Measurements from ENCODE around the gene P2RX6.
"Not testable (repeated sequence)": the region's sequence is repeated elsewhere in the genome, so short reads cannot be mapped to it uniquely, and the experiment has no call there.

Gene P2RX6

GRCh38 chr22:20995329-20996030 lies 19.5 kb upstream of the P2RX6 start:
- no peak for DNase-seq

DNA sequence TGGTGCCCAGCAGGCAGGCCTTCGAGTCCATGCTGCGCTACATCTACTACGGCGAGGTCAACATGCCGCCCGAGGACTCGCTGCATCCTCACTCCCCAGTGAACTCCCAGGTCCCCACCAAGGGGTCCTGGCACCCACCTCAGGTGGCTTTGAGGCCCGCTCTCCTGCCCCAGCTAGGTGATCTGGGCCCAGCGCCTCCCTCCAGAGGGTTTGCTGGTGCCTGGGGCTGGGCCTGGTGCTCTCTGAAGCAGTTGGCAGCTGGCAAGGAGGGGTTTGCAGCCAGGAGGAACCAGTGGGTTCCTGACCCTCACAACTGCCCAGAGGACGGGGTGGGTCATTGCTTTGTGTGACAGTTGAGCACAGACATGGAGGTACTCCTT lies 18.9 kb upstream of the P2RX6 start:
- DNase-seq = no peak

- DNase-seq = no peak
These were observed 18.1 kb upstream of the P2RX6 start for GRCh38 chr22:20996598-20997535.

DNA sequence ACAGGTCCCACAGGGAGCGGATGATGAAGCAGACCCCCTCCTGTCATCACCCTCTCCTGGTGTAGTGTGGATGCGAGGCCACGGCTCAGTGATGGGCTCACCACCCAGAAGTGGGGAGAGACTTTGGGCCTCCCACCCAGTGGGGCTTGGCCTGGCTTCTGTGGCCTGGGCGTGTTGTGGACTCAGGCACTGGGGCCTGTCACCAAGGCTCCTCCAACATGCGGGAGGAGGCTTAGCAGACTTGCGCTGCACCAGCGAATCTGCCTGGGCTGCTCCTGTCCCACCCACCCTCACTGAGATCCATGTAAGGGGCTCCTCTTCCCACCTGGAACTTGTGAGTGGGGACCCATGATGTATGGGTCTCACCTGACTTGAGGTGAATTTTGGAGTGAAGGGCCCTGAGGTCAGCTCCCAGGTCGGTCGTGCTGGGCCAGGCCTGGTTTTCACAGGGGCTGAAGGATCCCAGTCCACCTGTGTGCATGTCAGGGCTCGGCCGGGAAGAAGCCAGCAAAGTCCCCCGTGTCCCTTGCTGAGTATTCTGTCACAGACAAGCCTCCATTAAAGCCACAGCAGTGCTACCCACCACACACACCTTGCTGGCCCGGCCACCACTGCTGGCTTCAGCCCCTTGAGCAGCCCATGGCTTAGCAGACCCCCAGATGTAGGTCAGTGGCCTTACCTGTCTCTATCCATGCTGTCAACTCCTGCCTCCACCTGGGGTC lies 17.3 kb upstream of the P2RX6 start:
- DNase-seq = no peak

DNA sequence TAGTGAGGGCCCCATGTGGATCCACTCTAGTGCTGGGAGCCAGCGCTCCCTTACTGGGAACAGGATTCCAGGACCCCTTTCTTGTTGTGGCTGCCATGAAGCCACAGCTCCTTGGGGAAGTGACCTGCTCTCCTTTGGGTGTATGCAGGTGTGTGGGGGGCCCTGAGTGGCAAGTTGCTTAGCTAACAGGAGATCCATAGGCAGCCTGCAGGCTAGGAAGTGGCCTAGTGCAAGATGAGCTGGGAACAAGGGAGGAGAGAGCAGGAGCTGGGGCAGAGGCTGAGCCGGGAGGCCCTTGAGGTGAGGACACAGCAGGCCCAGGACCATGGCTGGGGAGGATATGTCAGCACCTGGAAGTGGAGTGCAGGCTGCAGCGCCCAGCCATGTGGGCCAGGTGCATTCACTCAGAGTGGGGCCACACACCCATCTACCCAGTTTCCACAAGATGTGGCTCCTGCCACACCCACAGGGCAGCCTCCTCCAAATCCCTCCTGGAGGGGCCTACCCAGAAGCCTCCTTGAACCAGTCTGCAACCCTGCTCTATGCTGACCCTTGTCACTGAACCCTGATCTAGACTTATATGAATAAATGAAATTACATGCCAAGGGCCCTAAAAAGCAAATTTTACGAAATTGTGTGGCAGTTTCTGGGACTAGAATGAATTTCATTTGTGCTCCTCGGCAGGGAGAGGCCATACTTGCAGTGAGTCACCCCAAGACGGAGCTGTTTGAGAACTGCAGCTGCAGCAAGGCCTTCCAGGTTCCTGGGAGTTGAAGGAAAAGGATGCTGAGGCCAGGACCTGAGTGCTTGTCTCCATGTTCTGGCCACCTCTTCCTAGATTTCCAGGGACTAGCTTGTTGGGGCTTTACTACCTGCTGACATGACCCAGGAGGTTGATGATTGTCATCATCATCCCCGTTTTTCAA lies 16.3 kb upstream of the P2RX6 start:
- DNase-seq = no peak

DNA sequence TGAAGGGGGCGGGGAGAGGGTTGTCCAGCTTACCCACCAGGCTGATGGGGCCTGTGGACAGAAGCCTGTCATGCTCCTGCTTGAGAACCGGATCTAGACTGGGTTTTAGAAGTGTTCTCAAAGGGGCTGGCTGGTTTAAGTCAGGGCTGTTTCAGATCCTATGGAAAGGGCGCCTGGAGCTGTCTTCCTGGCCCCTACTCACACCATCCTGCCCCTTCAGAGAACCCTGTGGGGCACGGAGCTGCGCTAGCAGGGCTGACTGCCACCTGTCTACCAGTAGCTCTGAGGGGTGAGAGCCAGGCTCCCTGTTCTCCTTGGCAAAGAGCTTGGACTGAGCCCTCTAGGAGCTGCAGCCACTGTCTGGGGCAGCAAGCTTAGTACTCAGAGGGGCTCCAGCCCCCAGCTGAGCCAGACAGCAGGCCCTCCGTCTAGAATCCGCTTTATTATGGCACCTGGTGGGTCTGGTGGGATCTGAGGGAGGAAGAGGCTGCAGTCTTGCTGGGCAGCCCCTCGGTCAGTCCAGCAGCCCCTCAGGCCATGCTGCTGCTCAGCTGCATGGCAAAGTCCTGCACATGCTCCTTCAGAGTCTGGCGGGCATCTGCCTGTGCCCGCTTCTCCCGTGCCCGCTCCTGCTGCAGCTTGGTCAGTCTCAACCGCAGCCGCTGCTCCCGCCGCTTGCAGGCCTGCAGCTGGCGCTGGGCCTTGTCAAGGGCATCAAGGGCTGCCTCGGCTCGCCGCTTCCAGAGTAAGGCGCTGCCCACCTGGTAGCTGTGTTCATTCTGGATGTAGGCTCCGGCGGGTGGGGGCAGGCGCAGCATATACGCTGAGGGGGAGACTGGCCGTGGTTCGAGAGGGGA lies 15.4 kb upstream of the P2RX6 start:
- no peak for DNase-seq

DNA sequence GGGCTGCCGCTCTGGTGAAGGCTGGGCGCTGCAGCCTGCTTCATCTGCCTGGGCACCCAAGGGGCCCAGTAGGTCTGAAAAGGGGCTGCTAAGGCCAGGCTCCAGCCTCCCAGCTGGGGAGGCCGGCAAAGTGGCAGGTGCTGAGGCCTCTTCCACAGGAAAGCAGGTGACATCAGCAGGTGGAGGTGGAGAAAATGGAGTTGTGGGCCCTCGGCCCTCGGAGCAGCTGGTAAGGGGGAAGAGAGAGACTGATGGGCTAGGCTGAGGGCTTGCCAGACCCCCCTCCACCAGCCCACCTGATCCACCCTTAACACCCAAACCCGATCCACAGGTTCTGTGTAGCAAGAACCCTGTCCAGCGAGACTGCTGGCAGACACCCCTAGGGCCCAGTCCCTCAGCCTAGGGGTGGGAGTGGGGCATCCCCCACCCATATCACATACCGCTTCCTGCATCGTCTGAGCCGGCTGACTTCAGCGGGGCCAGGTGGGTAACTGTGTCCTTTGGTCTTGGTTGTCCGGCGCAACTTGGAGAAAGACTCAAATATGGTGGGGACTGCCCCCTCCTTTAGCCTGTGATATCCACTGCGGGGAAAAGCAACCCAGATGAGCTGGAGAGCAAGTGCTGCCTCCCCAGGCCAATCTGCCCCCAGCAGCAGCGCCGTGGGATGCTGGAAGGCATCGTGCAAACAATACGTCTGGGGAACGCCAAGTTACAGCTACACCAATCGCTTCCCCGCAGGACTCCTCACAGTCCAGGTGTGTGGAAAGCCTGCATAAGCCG lies 14.6 kb upstream of the P2RX6 start:
- no peak for DNase-seq

GRCh38 chr22:21000987-21001600 lies 13.9 kb upstream of the P2RX6 start:
- DNase-seq = no peak

DNA sequence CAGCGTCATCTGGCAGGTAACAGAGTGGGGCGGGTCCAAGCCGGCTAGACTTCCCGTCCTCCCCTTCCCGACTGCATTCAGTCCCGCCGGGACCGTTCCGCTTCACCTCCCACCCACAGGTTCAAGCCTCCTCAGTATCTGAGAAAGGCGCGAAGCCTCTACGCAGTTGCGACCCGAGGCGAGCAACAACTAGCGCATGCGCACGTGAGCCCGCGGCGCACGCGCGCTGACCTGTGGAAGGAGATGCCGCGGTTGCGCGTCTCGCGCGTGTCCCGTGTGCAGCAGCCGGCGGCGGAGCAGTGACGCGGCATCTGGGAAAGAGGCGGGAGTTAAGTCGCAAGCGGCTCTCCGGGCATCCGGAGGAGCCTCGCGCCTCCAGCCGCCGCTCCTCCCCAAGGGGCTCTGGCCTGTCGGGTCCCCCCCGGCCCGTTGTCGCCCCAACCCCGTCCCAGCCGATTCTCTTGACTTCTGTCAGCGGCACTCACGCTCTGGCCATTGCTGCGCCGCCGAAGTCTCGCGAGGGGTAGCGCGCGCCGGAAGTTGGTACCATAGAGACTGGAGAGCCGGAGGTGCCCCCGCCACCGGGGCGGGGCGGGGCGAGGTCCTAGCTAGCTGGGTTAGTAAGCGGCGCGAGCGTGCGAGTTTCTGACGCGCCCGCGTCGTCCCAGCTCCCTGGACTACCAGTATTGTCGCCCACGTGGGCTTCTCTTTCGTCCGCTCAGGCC lies 13.2 kb upstream of the P2RX6 start, which contains the start of gene THAP7:
Gene THAP7 (minus strand): TSS at position 518 of the 725 bp plus-strand sequence. CDS start 207 bp downstream, at position 311.
- DNase-seq = peak; percentile 97 to 99

GRCh38 chr22:21003782-21004181 lies 11.2 kb upstream of the P2RX6 start:
- no peak for DNase-seq

DNA sequence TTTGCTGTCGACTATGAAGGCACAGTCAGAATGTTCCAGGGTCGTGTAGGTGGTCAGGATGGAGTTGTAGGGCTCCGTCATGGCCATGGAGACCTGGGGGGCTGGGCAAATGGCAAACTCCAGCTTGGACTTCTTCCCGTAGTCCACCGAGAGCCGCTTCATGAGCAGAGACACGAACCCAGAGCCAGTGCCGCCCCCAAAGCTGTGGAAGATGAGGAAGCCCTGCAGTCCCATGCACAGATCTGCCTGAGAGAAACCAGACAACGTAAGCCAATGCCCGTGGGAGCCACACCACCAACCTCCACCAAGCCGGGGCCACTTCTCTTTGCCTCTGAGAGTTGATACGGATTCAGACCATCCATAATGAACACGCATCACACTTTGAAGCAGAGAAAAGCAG lies 5.8 kb upstream of the P2RX6 start:
- not testable (repeated sequence) for DNase-seq

DNA sequence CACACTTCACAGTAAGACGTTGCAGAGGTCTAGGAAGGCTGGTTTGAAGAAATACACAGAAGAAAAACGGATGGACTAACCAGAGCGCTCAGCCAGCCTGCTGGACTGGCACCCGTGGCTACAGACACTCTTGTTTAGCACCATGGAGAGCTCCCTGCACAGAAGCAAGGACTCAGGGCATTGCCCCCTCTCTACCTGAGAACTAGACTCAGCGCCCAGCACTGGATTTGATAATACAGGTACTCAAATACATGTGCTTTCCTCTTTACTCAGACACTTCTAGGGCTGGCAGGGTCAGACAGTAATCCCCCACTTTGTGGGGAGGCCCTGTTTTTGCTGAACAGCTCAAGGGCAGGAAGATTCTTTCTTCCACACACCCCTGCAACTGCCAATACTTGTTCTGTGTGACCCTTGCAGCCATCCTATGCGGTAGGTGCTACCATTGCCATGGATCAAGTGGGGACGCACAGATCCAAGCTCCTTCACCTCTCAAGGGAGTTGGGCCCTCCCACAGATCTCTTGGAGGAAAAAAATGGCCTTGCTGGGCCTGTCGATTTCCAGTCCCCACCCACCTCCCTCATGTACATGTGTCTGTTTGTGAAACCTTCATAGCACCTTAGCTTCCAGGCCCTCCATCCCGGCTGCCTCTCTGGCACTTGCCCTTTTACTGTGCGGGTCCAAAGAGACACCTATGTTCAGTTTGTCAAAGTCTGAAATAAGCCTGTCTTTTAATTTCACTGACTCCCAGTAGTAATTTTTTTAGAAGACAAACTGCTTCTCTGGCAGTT lies 5.1 kb upstream of the P2RX6 start:
- no peak for DNase-seq

DNA sequence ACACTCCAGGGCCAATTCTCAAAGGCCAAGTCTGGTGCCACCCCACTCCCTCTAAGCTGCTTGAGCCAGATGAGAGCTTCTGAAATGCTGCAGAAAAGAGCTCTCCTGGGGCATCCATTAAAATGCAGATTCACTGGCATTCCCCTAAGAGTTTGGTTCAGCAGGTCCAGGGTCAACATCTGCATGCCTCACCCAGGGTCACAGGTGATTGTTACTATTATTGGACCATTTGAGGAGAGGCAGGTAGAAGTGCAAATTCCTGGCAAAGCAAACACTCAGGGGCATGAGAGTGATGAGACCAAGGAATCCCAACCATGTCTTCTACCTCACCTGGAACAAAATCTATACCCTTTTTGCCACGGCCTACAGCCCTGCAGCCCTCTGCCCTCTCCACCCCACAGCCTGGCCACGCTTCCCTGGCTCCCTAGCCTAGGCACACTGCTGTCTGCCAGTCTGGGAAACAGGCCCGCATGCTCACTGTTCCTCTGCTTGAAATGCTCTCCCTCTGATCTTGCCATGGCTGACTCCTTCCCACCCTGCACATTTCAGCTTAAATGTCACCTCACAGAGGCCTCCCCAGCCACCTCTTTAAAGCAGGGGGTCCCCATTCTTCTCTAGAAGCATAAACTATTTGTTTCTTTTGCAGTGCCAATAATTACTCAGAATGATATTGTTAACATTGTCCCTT lies 4.4 kb upstream of the P2RX6 start:
- DNase-seq = no peak

DNA sequence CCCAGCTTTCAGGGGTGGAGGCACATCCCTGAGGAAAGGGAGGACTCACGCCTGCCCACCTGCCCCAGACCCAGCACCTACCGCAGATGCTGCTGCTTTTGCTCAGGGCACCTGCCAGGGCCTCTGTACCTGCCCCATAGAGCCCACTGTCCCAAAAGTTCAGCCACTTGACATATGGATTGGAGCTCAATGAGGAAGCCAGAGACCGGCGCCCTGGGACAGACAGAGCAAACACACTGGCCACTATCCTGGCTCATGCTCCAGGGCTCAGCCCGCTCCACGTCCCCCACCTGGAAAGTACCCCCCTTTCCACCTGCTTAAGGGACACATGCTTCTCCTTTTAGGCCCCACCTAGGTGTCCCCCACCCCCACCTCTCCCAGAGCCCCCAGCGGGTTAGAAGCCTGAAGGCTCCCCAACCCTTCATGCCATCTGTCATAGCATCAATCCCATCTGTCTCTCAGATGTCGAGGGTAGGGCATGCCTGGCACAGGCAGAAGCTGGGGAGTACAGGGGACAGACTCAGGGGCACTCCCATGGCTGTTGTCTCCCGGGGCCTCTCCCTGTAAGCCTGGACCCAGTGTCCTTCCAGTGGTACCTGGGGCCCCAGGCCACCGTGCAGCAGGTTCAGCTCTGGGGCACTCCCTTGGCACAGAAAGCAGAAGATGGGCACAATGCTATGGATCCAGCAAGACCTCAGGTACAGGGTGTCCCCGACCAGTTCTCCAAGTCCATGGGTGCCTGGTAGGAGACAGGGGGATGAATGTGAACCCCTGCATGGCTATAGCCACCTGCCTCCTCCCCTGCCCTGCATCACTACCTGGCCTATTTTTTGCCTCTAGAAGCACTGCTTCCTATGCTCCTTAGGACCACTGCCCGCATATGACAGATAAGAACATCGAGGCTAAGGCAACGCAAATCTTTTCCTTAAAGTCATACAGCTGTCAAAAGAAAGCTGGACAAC lies 2.2 kb upstream of the P2RX6 start:
- DNase-seq = no peak

DNA sequence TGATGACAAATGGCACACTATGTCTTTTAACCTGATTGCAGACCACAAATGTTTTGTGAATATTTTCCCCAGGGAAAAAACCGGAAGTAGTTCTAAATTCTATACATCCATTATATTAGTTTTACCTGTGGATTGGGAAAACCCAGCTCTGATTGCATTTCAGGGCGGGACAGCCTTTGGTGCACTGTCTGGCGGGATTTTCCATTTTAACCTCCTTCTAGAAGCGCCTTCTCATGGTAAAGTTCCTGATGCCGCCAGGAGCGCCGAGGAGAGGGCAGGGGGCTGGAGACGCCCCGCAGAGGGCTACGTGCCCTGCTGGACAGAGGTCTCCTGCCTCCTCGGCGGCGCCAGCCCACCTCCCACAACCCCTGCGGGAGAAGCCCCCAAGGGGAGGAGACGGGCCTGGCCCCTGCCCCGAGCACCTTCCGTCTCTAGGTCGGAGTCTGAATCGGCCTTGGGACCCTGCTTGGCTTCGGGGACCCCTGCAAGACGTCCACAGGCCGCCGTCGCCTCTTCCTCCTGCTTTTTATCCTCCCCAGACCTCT lies 1.2 kb upstream of the P2RX6 start:
- DNase-seq = no peak

DNA sequence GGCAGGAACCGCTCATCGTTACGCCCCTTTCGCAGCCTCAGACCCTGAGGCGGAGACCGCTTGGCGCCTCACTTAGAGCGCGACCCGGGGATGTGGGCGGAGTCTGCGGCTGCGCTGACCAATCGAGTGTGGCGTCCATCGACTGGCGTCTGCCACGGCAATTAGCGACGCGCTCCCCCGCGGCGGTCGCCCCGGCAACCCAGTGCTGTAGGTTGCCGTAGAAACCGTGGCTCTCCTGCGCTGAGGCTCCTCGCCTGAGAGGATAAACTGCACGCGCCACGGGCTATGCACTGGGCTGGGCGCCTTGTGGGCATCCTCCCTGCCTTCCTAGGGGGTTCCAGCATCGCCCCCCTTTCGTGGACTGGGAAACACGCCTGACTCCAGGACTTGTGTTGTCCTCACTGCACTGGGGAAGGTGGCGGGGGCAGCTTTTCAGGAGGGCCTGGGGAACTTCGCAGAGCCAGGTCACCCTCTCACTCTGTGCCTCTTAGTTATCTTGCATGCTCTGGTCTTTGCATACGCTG lies 701 bp upstream of the P2RX6 start:
- DNase-seq = peak; percentile 30 to 38

All from bone marrow (tissue), 2 donors.